Esophagus squamous epithelium (tissue), 4 donors: ENCODE data around the gene HACD2.

Experiments
- CTCF ChIP-seq, 6 experiments: fragments of 450-650 bp in 4 of 6; fragments of 200-600 bp in 2 of 6; sonication (generic) in 2 of 6; IDR thresholded peaks; one replicate each; pipeline ENCODE4 v1.5.1; 2016 to 2019; ENCODE audit warnings: antibody characterized with exemption in 6 of 6, mild to moderate bottlenecking in 4 of 6, moderate library complexity in 4 of 6
- POLR2A ChIP-seq, 4 donors: fragments of 450-650 bp; IDR thresholded peaks; one replicate each; pipeline ENCODE4 v1.6.1; 2017; ENCODE audit warnings: antibody characterized with exemption in 4 of 4, mild to moderate bottlenecking in 4 of 4, moderate library complexity in 3 of 4

- TF ChIP-seq CTCF (IDR thresholded peaks at IDR 0.05) (no peak), POLR2A (IDR thresholded peaks at IDR 0.05) (no peak)
Measured at GRCh38 chr3:123616593-123616992, 31.7 kb upstream of the HACD2 start.
